Sciatic nerve (tissue), 2 donors: ENCODE data around the gene PDCD2L. TPM values are rescaled to one million over a fixed set of nuclear protein-coding genes. Genes with fewer than 3 reads are reported as not detected.
"Not testable (repeated sequence)": the region's sequence is repeated elsewhere in the genome, so short reads cannot be mapped to it uniquely, and the experiment has no call there.

Experiments used
- ATAC-seq: fragments of 200-7000 bp; cut with Tn5 transposase; one replicate; pipeline ENCODE4 v1.9.1; 2020; ENCODE audit warnings: mild to moderate bottlenecking, moderate library complexity
- DNase-seq: peaks from one replicate; pipeline ENCODE4 v3.0.0-alpha.2; 2020; ENCODE audit warnings: low spot score
- intact Hi-C: fragments of 100-400 bp; cut with DNase I; formaldehyde crosslinking; loops from one replicate; pipeline ENCODE4 v1.14.2; 2022
- total RNA-seq: library from RNA; stranded (reverse); fragmentation: NEBNext Ultra II Directional; extraction: Animal tissue kit (Norgen Biotek cat#: 25700); gene quantifications from one replicate; pipeline ENCODE4 v1.2.1, GENCODE V29; 2021
- donor health status: DM: no; HTN: no; CAD: no.
- donor health status: DM: no; HTN: no; CAD: no.

Gene PDCD2L, protein sequence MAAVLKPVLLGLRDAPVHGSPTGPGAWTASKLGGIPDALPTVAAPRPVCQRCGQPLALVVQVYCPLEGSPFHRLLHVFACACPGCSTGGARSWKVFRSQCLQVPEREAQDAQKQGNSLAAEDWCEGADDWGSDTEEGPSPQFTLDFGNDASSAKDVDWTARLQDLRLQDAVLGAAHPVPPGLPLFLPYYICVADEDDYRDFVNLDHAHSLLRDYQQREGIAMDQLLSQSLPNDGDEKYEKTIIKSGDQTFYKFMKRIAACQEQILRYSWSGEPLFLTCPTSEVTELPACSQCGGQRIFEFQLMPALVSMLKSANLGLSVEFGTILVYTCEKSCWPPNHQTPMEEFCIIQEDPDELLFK
- 11.6 TPM for total RNA-seq

GRCh38 chr19:34404109-34404909 is at the start of gene PDCD2L:
PDCD2L (plus strand) TSS chr19:34404399; CDS start chr19:34404431, 32 bp downstream.
- intact Hi-C loops, result no loop called here
- ATAC-seq (peak; percentile 95), DNase-seq (peak; percentile 95)

DNA sequence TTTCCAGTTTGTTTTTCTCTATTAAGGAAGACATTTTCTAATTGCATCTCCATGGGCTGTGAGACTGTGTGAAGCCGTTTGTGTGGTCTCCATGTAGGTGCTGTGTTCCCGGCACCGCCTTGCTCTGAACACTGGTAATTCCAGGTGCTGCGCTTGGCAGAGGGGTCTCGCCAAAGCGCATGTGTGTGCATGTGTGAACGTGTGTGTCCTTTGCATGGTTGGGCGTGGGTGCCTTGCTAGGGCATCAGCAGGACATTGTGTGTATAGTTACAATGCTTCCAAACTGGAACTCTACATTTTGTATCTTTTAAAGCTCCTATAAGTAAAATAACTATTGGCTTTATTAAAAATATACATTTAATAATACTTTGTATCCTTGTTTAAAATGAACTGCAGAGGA is 49.0 kb upstream of the PDCD2L start:
- no peak for ATAC-seq
- intact Hi-C loops, result no loop called here
- DNase-seq, result no peak

GRCh38 chr19:34356875-34357274 is 47.3 kb upstream of the PDCD2L start:
- DNase-seq, result no peak
- intact Hi-C loops, result no loop called here
- no peak for ATAC-seq

- intact Hi-C loops, result no loop called here
- ATAC-seq (no peak), DNase-seq (no peak)
Measured at GRCh38 chr19:34357431-34357830, 46.8 kb upstream of the PDCD2L start.

GRCh38 chr19:34359140-34359953 is 44.9 kb upstream of the PDCD2L start:
- intact Hi-C loops, result no loop called here
- peak; percentile 97 for DNase-seq
- ATAC-seq, result peak; percentile 98

- ATAC-seq (peak; percentile 0), DNase-seq (no peak)
- intact Hi-C loops, result no loop called here
Measured at GRCh38 chr19:34359954-34360315, 44.3 kb upstream of the PDCD2L start.

DNA sequence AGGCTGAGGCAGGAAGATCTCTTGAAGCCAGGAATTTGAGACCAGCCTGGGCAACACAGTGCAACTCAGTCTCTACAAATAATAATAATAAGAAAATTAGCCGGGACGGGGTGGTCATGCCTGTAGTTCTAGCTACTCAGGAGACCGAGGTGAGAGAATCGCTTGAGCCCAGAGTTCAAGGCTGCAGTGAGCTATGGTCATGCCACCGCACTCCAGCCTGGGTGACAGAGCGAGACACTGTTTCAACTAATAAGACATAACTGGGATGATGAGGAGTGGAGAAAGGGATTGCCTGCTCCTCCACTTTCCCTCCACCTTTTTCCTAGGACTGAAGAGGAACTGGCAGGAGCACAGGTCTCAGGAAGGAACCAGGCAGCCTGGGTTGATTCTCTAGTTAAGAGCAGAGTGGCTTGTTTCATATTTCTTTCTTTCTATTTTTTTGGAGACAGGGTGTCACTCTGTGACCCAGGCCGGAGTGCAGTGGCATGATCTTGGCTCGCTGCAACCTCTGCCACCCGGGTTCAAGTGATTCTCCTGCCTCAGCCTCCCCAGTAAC is 43.8 kb upstream of the PDCD2L start:
- ATAC-seq (no peak), DNase-seq (no peak)
- intact Hi-C loops, result no loop called here

DNA sequence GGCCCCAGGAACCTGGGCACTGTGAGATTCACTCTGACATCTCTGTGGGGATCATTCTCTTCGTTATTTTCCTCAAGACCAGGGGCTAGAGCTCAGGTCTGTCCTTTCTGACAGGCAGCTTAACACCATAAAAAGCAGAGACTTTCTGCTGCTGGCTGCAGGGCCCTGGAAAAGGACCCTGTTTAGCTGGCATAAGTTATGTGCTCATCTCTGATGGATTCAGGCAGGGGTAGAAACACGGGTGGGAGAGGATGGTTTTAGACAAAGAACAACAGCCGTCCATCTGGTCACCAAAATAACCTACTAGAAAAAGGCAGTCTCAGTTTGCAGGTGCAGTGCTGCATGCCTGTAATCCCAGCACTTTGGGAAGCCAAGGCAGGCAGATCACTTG is 41.5 kb upstream of the PDCD2L start:
- DNase-seq, result no peak
- ATAC-seq, result no peak

GRCh38 chr19:34363094-34363493 is 41.1 kb upstream of the PDCD2L start:
- intact Hi-C loops, result no loop called here
- DNase-seq (no peak), ATAC-seq (no peak)

More for the DNA sequence above, 41.5 kb upstream of the PDCD2L start:
- intact Hi-C loops, result no loop called here

GRCh38 chr19:34363930-34364329 is 40.3 kb upstream of the PDCD2L start:
- intact Hi-C loops, result no loop called here
- DNase-seq (no peak), ATAC-seq (no peak)

DNA sequence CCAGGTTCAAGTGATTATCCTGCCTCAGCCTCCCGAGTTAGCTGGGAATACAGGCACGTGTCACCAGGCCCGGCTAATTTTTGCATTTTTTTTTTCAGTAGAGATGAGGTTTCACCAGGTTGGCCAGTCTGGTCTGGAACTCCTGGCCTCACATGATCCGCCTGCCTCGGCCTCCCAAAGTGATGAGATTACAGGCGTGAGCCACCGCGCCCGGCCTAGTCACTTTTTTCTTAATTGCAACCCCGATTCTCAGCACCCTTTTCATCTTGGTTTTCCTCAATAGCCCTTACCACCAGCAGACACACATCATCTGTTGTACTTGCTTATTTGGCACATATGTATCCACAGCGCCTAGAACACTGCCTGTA is 39.8 kb upstream of the PDCD2L start:
- DNase-seq (no peak), ATAC-seq (no peak)
- intact Hi-C loops, result no loop called here

- DNase-seq, result peak; percentile 80
- peak; percentile 72 for ATAC-seq
- intact Hi-C loops, result no loop called here
Measured at GRCh38 chr19:34364830-34365462, 39.3 kb upstream of the PDCD2L start, which contains the start of gene GPI. GPI (plus strand) TSS chr19:34365196; CDS start chr19:34365267, 71 bp downstream.

DNA sequence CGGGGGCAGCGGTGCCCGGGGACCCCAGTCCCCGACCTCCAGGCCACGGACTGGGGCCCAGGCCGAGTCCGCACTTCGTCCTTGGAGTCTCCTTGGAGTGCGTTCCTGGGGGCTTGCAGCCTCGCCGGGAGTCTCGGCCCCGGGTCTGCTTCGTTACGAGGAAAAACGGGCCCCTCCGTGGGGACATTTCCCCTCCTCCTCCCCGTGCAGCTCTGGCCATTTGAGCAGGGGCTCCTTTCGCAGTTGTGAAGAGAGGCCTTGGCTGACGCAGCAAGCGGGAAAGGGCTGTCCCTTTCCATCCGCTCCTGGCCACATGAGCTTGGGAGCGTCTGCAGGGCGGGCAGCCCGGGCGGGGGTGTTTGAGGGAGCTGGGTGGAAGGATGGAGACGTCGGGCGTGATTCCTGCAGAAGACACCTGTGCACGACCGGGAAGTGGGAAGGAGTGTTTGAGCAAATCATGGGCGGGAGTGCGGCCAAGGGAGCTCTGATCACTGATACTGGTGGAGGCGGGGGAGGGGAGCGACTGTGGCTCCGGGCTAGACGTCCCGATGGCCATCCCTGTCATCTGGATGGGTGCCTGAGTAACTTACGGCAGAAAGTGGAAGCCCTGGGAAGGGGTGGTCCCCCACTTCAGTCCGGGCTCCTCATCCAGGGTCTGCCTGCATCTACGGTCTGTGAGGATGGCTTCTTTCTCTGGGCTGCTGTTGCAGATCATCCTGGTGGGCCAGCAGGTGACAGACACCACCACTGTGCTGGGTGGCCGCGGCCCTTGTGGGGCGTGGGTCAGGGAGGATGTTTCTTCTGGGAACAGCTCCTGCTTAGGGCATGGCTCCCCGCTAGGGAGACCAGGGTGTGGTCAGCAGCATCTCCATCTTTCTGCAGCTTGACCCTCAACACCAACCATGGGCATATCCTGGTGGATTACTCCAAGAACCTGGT is 38.5 kb upstream of the PDCD2L start:
- peak; percentile 72 for DNase-seq
- intact Hi-C loops, result no loop called here

DNA sequence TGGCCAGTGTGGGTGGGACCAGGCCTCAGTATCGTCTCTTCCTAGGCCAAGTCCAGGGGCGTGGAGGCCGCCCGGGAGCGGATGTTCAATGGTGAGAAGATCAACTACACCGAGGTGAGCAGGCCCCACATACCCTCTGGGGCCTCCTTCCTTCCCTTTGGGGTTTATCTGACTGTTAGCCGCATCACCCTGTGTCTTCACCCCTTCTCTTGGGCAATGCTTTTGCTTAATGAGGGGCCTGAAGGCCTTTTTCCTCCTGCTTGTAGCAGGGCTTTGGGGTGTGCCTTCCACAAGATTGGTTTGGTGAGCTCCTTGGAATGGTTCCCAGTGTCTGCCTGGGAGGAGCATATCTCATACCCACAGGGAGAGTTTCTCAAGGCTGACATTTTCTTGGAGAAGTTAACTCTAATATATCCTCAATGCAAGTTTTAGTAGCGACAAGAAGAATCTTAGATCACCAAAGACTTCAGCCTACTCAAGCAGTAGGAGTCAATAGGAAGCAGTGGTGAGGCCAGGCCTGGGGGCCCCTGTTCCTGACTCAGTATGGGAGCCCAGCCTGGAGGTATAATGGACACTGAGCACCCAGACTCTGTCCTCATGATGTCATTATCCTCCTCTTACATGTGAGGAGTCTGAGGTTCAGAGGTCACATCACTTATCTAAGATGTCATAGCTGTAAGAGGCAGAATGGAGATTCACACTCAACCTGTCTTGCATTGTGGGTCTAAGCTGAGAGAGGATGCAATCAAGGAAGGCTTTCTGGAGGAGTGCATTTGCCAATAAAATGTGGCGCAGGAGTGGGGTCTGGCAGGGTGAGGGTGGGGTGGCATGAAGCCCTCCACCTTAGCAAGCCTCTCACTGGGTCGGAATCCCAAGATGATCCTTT is 37.2 kb upstream of the PDCD2L start:
- ATAC-seq (peak; percentile 31), DNase-seq (no peak)
- intact Hi-C loops, result no loop called here

More for the DNA sequence above, 38.5 kb upstream of the PDCD2L start:
- ATAC-seq, result peak; percentile 57

GRCh38 chr19:34367624-34367957 is 36.6 kb upstream of the PDCD2L start:
- intact Hi-C loops, result no loop called here
- no peak for ATAC-seq

GRCh38 chr19:34368338-34368737 is 35.9 kb upstream of the PDCD2L start:
- intact Hi-C loops, result no loop called here
- DNase-seq (no peak), ATAC-seq (no peak)

More at GRCh38 chr19:34367624-34367957, 36.6 kb upstream of the PDCD2L start:
- no peak for DNase-seq

DNA sequence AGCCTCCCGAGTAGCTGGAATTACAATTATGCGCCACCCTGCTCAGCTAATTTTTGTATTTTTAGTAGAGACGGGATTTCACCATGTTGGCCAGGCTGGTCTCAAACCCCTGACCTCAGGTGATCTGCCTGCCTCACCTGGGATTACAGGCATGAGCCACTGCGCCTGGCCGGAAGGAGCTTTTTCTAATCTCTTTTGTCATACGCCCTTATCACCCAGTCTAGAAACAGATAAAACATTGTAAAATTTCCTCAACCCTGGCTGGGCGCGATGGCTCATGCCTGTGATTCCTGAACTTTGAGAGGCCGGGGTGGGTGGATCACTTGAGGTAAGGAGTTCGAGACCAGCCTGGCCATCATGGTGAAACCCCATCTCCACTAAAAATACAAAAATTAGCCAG is 35.0 kb upstream of the PDCD2L start:
- intact Hi-C loops, DNase-seq, ATAC-seq: not testable (repeated sequence)
